PFSK-1 (cell line): ENCODE data around the gene TRPV4.

Source experiments
- FOXP2 ChIP-seq: optimal IDR thresholded peaks from 2 replicates; pipeline ENCODE3; 2011; ENCODE audit warnings: borderline replicate concordance, control low read depth, inconsistent platforms; ENCODE audit not compliant: insufficient read depth; ENCODE audit errors: extremely low read length, extremely low read depth
- POLR2AphosphoS5 ChIP-seq: IDR thresholded peaks from 2 replicates; pipeline ENCODE4 v1.6.1; 2012; ENCODE audit warnings: low read depth, mild to moderate bottlenecking, control low read depth, low read length, moderate library complexity
- SIN3A ChIP-seq: IDR thresholded peaks from 2 replicates; pipeline ENCODE4 v1.6.1; 2012; ENCODE audit warnings: mild to moderate bottlenecking, low read length, moderate library complexity, borderline replicate concordance; ENCODE audit not compliant: insufficient read depth
- TAF1 ChIP-seq: IDR thresholded peaks from 2 replicates; pipeline ENCODE4 v1.6.1; 2012; ENCODE audit warnings: low read length, control low read depth, borderline replicate concordance; ENCODE audit not compliant: insufficient read depth
- TF ChIP-seq, protein P1 (sequence below), 2 experiments: IDR thresholded peaks; 2 replicates each; pipeline versions ENCODE4 v1.6.1 to v1.8.0; 2011 to 2012; ENCODE audit warnings: low read depth in 2 of 2, low read length in 2 of 2, control low read depth in 1 of 2, inconsistent platforms in 1 of 2, mild to moderate bottlenecking in 1 of 2, moderate library complexity in 1 of 2; ENCODE audit not compliant: insufficient read depth in 1 of 2

Gene TRPV4

DNA sequence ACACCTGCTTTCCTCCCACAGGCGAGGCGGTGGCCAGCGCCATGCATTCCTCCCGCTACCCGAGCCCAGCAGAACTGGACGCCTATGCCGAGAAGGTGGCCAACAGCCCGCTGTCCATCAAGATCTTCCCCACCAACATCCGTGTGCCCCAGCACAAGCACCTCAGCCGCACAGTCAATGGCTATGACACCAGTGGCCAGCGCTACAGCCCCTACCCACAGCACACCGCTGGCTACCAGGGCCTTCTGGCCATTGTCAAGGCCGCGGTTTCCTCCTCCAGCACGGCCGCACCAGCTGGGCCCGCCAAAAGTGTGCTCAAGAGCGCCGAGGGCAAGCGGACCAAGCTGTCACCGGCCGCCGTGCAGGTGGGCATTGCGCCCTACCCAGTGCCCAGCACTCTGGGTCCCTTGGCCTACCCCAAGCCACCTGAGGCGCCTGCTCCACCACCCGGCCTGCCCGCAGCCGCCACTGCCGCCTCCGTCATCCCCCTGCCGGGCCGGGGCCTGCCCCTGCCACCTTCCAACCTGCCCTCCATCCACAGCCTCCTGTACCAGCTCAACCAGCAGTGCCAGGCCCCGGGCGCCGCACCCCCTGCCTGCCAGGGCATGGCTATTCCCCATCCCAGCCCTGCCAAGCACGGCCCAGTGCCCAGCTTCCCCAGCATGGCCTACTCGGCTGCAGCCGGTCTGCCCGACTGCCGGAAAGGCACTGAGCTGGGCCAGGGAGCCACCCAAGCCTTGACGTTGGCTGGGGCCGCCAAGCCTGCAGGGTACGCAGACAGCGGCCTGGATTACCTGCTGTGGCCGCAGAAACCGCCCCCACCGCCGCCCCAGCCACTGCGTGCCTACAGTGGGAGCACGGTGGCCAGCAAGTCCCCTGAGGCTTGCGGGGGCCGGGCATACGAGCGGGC, 65.0 kb downstream of the TRPV4 start:
- no peak for TF ChIP-seq TAF1
- TF ChIP-seq, protein P1, sequence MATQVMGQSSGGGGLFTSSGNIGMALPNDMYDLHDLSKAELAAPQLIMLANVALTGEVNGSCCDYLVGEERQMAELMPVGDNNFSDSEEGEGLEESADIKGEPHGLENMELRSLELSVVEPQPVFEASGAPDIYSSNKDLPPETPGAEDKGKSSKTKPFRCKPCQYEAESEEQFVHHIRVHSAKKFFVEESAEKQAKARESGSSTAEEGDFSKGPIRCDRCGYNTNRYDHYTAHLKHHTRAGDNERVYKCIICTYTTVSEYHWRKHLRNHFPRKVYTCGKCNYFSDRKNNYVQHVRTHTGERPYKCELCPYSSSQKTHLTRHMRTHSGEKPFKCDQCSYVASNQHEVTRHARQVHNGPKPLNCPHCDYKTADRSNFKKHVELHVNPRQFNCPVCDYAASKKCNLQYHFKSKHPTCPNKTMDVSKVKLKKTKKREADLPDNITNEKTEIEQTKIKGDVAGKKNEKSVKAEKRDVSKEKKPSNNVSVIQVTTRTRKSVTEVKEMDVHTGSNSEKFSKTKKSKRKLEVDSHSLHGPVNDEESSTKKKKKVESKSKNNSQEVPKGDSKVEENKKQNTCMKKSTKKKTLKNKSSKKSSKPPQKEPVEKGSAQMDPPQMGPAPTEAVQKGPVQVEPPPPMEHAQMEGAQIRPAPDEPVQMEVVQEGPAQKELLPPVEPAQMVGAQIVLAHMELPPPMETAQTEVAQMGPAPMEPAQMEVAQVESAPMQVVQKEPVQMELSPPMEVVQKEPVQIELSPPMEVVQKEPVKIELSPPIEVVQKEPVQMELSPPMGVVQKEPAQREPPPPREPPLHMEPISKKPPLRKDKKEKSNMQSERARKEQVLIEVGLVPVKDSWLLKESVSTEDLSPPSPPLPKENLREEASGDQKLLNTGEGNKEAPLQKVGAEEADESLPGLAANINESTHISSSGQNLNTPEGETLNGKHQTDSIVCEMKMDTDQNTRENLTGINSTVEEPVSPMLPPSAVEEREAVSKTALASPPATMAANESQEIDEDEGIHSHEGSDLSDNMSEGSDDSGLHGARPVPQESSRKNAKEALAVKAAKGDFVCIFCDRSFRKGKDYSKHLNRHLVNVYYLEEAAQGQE (IDR thresholded peaks at IDR 0.05; ENCODE audit: insufficient read depth in 1 of 2, low read depth in 2 of 2, low read length in 2 of 2), result no peak
- TF ChIP-seq FOXP2, result no peak
- TF ChIP-seq POLR2AphosphoS5, result no peak
- TF ChIP-seq SIN3A, result no peak

DNA sequence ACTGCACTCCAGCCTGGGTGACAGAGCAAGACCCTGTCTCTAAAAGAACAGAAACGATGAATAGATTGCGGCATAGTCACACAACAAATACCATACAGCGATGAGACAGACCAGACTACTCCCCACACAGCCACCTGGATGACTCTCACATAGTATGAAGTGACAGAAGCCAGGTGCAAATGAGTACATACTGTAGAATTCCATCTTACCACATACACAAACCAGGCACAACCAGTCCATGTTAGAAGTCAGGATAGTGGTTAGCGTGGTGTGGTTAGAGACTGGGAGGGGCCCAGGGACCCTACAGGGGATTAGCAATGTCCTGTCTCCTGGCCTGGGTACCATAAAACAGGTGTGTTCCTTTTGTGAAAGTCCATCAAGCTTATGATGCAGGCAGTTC, 65.7 kb downstream of the TRPV4 start:
- TF ChIP-seq POLR2AphosphoS5 (no peak), TAF1 (no peak), SIN3A (no peak), FOXP2 (no peak)
- TF ChIP-seq, protein P1 (IDR thresholded peaks at IDR 0.05; ENCODE audit: insufficient read depth in 1 of 2, low read depth in 2 of 2, low read length in 2 of 2), result no peak

DNA sequence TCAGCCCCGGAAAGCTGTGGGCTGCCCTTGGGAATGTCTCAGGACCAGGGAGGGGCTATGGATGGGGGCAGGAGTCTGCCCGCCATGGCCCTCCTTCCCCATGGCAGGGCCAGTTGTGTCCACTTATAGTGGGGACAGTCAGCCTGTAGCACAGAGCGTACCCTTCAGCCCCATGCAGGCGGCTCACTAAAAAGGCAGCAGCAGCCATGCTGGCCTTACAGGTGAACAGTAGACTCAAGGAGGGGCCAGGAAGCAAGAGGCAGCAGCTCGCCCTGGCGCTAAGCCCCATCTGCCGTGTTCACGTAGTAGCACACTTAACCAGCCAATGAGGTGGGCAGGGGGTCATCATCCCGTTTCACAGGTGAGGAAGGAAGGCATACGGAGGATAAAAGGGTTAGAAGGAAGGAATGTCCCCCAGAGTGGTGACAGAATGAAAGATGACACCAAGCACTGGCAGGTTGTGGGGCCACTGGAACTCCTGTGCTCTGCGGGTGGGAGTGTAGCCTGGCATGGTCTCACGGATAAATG, 66.9 kb downstream of the TRPV4 start:
- TF ChIP-seq, protein P1 (IDR thresholded peaks at IDR 0.05; ENCODE audit: insufficient read depth in 1 of 2, low read depth in 2 of 2, low read length in 2 of 2), result no peak
- TF ChIP-seq POLR2AphosphoS5 (no peak), SIN3A (no peak), TAF1 (no peak), FOXP2 (no peak)

- no peak for TF ChIP-seq FOXP2
Observed at GRCh38 chr12:109765446-109765810, 67.8 kb downstream of the TRPV4 start.

GRCh38 chr12:109764776-109765445, 68.3 kb downstream of the TRPV4 start:
- TF ChIP-seq SIN3A (no peak), FOXP2 (no peak)

DNA sequence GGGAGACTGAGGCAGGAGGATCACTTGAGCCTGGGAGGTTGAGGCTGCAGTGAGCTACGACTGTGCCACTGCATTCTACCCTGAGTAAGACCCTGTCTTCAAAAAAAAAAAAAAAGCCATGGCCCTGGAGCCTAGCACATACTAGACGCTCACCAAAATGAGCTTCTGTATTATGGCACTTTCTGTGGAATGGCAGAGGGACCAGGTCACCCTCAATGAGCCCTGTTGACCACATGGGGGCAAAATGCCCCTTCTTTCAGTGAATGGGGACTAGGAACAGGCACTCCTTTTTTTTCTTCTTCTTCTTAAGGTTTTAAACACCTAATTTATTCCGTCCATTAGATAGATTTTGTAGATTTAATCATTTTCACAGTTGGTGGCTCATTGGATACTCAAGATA, 69.1 kb downstream of the TRPV4 start:
- TF ChIP-seq FOXP2 (no peak), SIN3A (no peak), TAF1 (no peak), POLR2AphosphoS5 (no peak)
- TF ChIP-seq, protein P1 (IDR thresholded peaks at IDR 0.05; ENCODE audit: insufficient read depth in 1 of 2, low read depth in 2 of 2, low read length in 2 of 2), result no peak
